Duodenal mucosa (tissue), 2 donors: ENCODE data around the gene LHFPL3.

Source experiments
- H3K27ac ChIP-seq: one replicate; pipeline ENCODE4 v1.7.0; 2013; ENCODE audit warnings: low read depth, low read length
- H3K27me3 ChIP-seq, 2 donors: one replicate each; pipeline ENCODE4 v1.7.0; 2013; ENCODE audit warnings: low read length in 2 of 2, control low read depth in 1 of 2; ENCODE audit not compliant: insufficient read depth in 2 of 2, control insufficient read depth in 1 of 2
- H3K36me3 ChIP-seq, 2 donors: one replicate each; pipeline ENCODE4 v1.7.0; 2013; ENCODE audit warnings: low read length in 2 of 2, control low read depth in 1 of 2; ENCODE audit not compliant: insufficient read depth in 2 of 2, control insufficient read depth in 1 of 2
- H3K4me1 ChIP-seq, 2 donors: one replicate each; pipeline ENCODE4 v1.7.0; 2013; ENCODE audit warnings: low read length in 2 of 2, control low read depth in 1 of 2; ENCODE audit not compliant: insufficient read depth in 2 of 2, control insufficient read depth in 1 of 2
- H3K4me3 ChIP-seq, 2 donors: one replicate each; pipeline ENCODE4 v1.7.0; 2013; ENCODE audit warnings: low read length in 2 of 2, low read depth in 1 of 2
- H3K9ac ChIP-seq, 2 donors: one replicate each; pipeline ENCODE4 v1.7.0; 2013; ENCODE audit warnings: low read length in 2 of 2, low read depth in 1 of 2
- H3K9me3 ChIP-seq, 2 donors: one replicate each; pipeline ENCODE4 v1.7.0; 2013; ENCODE audit warnings: low read length in 2 of 2, control low read depth in 1 of 2; ENCODE audit not compliant: control insufficient read depth in 1 of 2

Gene LHFPL3

GRCh38 chr7:104943502-104944343, 615.3 kb downstream of the LHFPL3 start:
- Histone ChIP-seq H3K36me3 (no peaks in the 10 kb centered on the region), H3K27ac (peak overlapping the region; percentile 88), H3K4me1 (peaks cover 39 to 46% of the 10 kb centered on the region in 2 donors), H3K4me3 (peak overlapping the region; percentile 10 to 55), H3K27me3 (no peaks in the 10 kb centered on the region), H3K9ac (peak overlapping the region; percentile 21 to 72), H3K9me3 (no peaks in the 10 kb centered on the region)

DNA sequence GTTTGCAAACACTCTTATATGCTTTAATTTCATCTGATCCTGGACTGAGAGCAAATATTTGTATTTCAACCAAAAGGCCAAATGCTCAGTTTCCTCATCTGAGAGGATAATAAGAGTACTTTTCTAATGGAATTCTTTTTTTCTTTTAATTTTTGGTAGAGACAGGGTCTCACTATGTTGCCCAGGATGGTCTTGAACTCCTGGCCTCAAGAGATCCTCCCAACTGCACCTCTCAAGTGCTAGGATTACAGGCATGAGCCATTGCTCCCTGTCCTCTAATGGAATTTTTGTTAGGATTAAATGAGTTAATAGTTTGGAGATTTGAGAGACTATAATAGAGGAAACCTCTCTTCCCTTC, 617.2 kb downstream of the LHFPL3 start:
- Histone ChIP-seq H3K36me3 (no peaks in the 10 kb centered on the region), H3K9me3 (no peaks in the 10 kb centered on the region), H3K4me1 (peaks cover 33 to 52% of the 10 kb centered on the region in 2 donors), H3K27ac (peak overlapping the region; percentile 88), H3K4me3 (peak overlapping the region in 1 of 2 donors; percentile 46), H3K9ac (peak overlapping the region; percentile 55 to 72), H3K27me3 (no peaks in the 10 kb centered on the region)

- no peaks in the 10 kb centered on the region for H3K9me3 ChIP-seq
- H3K9ac ChIP-seq: no peak overlapping the region
- peaks cover 33 to 52% of the 10 kb centered on the region in 2 donors for H3K4me1 ChIP-seq
- no peaks in the 10 kb centered on the region for H3K27me3 ChIP-seq
- H3K27ac ChIP-seq: peak overlapping the region; percentile 22
- H3K4me3 ChIP-seq: no peak overlapping the region
- no peaks in the 10 kb centered on the region for H3K36me3 ChIP-seq
Observed at GRCh38 chr7:104946338-104946737, 617.9 kb downstream of the LHFPL3 start.

DNA sequence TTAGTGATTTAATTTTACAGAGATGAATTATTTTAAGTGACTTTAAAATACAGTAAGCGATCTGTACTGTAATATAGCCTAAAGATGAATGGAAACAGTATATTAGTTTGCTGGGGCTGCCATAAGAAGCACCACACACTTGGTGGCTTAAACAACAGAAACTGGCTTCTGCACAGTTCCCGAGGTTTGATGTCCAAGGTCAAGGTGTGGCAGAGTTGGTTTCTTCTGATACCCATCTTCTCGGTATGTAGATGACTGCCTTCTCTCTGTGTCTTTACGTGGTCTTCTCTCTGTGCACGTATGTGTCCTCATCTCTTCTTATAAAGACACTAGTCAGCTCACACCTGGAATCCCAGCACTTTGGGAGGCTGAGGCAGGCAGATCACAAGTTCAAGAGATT, 621.6 kb downstream of the LHFPL3 start:
- Histone ChIP-seq H3K4me3 (no peak overlapping the region), H3K9ac (no peak overlapping the region), H3K27me3 (no peaks in the 10 kb centered on the region), H3K27ac (peak overlapping the region; percentile 26), H3K36me3 (no peaks in the 10 kb centered on the region), H3K4me1 (peaks cover 19 to 23% of the 10 kb centered on the region in 2 donors), H3K9me3 (no peaks in the 10 kb centered on the region)

- Histone ChIP-seq H3K27ac (no peak overlapping the region), H3K36me3 (no peaks in the 10 kb centered on the region), H3K9me3 (no peaks in the 10 kb centered on the region), H3K4me3 (no peak overlapping the region), H3K27me3 (no peaks in the 10 kb centered on the region), H3K9ac (no peak overlapping the region), H3K4me1 (peaks cover 12 to 15% of the 10 kb centered on the region in 2 donors)
Observed at GRCh38 chr7:104950754-104951153, 622.4 kb downstream of the LHFPL3 start.

DNA sequence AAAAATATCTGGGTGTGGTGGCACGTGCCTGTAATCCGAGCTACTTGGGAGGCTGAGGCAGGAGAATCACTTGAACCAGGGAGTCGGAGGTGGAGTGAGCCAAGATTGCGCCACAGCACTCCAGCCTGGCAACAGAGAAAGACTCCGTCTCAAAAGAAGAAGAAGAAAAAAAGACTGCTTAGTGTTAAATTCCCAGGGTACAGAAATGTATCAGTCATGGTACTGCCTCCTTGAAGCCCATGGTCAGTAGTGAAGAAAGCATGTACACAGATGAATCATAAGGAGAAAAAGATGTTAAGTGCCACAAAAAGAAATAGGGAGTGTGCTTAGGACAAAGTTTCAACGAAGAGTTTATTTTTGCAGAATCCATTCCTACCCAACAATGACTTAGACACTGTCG, 623.1 kb downstream of the LHFPL3 start:
- Histone ChIP-seq H3K4me3 (no peak overlapping the region), H3K27me3 (no peaks in the 10 kb centered on the region), H3K4me1 (peaks cover 4 to 7% of the 10 kb centered on the region in 2 donors), H3K27ac (no peak overlapping the region), H3K36me3 (no peaks in the 10 kb centered on the region), H3K9ac (no peak overlapping the region), H3K9me3 (no peaks in the 10 kb centered on the region)

- Histone ChIP-seq H3K9ac (no peak overlapping the region), H3K36me3 (no peaks in the 10 kb centered on the region), H3K4me3 (no peak overlapping the region), H3K9me3 (no peaks in the 10 kb centered on the region), H3K27ac (no peak overlapping the region), H3K27me3 (no peaks in the 10 kb centered on the region), H3K4me1 (peaks cover 9 to 12% of the 10 kb centered on the region in 2 donors)
Observed at GRCh38 chr7:104955276-104955675, 626.9 kb downstream of the LHFPL3 start.
